GM23338 (cell line): ENCODE measurements around the gene RPS6KA5. TPM values are rescaled to one million over a fixed set of nuclear protein-coding genes. Genes with fewer than 3 reads are reported as not detected.

Experiments used
- ATAC-seq: fragments of 200-7000 bp; cut with Tn5 transposase; 3 replicates; pipeline ENCODE4 v1.9.1; 2020
- DNase-seq: peaks from one replicate; pipeline ENCODE4 v3.0.0-alpha.2; 2015; ENCODE audit warnings: low spot score
- H2AFZ ChIP-seq: fragments of 200-600 bp; sonication (generic); 2 replicates; pipeline ENCODE4 v1.8.0; 2016; ENCODE audit warnings: antibody characterized with exemption, mild to moderate bottlenecking, moderate library complexity
- H3F3A ChIP-seq: fragments of 200-600 bp; sonication (generic); replicated peaks from 2 replicates; pipeline ENCODE4 v1.8.0; 2017; ENCODE audit warnings: antibody characterized with exemption, mixed run types, low read depth
- H3K27ac ChIP-seq: fragments of 200-600 bp; sonication (generic); 2 replicates; pipeline ENCODE4 v1.6.1; 2016; ENCODE audit warnings: low read depth
- H3K27me3 ChIP-seq: fragments of 200-600 bp; sonication (generic); 2 replicates; pipeline ENCODE4 v1.8.0; 2016; ENCODE audit warnings: mild to moderate bottlenecking, mixed run types, moderate library complexity; ENCODE audit not compliant: insufficient read depth
- H3K36me3 ChIP-seq: fragments of 200-600 bp; sonication (generic); 2 replicates; pipeline ENCODE4 v1.8.0; 2016; ENCODE audit warnings: mild to moderate bottlenecking; ENCODE audit not compliant: insufficient read depth
- H3K4me1 ChIP-seq: fragments of 200-600 bp; sonication (generic); 2 replicates; pipeline ENCODE4 v1.8.0; 2016; ENCODE audit warnings: mild to moderate bottlenecking, moderate library complexity; ENCODE audit not compliant: insufficient read depth
- H3K4me2 ChIP-seq: fragments of 200-600 bp; sonication (generic); 2 replicates; pipeline ENCODE4 v1.7.1; 2017; ENCODE audit warnings: mixed run types
- H3K4me3 ChIP-seq: fragments of 200-600 bp; sonication (generic); 2 replicates; pipeline ENCODE4 v1.6.1; 2016; ENCODE audit warnings: mixed run types
- H3K79me2 ChIP-seq: fragments of 200-600 bp; sonication (generic); replicated peaks from 2 replicates; pipeline ENCODE4 v1.8.0; 2017; ENCODE audit warnings: mild to moderate bottlenecking; ENCODE audit not compliant: insufficient read depth
- H3K9me2 ChIP-seq: fragments of 200-600 bp; sonication (generic); 2 replicates; pipeline ENCODE4 v1.8.0; 2017; ENCODE audit not compliant: insufficient read depth
- H4K20me1 ChIP-seq: fragments of 200-600 bp; sonication (generic); replicated peaks from 2 replicates; pipeline ENCODE4 v1.8.0; 2017; ENCODE audit warnings: mild to moderate bottlenecking; ENCODE audit not compliant: insufficient read depth
- H3K27ac Mint-ChIP-seq: 2 replicates; pipeline ENCODE4 v1.8.0; 2020; ENCODE audit warnings: inconsistent platforms, mild to moderate bottlenecking, moderate library complexity, mixed read lengths
- H3K27me3 Mint-ChIP-seq: 3 replicates; pipeline ENCODE4 v1.8.0; 2022; ENCODE audit warnings: low read depth, mild to moderate bottlenecking, moderate library complexity, mixed read lengths, inconsistent platforms; ENCODE audit not compliant: insufficient read depth, poor library complexity
- H3K36me3 Mint-ChIP-seq: 3 replicates; pipeline ENCODE4 v1.8.0; 2021; ENCODE audit warnings: low read depth, mild to moderate bottlenecking, inconsistent platforms, moderate library complexity, mixed read lengths
- H3K4me1 Mint-ChIP-seq: 3 replicates; pipeline ENCODE4 v1.8.0; 2020; ENCODE audit warnings: mild to moderate bottlenecking, inconsistent platforms, mixed read lengths
- H3K4me3 Mint-ChIP-seq: 3 replicates; pipeline ENCODE4 v1.8.0; 2021; ENCODE audit warnings: moderate library complexity, mild to moderate bottlenecking, inconsistent platforms, mixed read lengths
- H3K9me3 Mint-ChIP-seq: 3 replicates; pipeline ENCODE4 v1.8.0; 2020; ENCODE audit warnings: moderate library complexity, mild to moderate bottlenecking, inconsistent platforms, mixed read lengths
- CREB1 ChIP-seq: fragments of 250-450 bp; sonication (Bioruptor Pico); IDR thresholded peaks from 2 replicates; pipeline ENCODE4 v1.5.0; 2020; ENCODE audit warnings: low read depth, mild to moderate bottlenecking, moderate library complexity
- EZH2 ChIP-seq: fragments of 200-600 bp; sonication (generic); IDR thresholded peaks from one replicate; pipeline ENCODE4 v1.8.0; 2017; ENCODE audit warnings: antibody characterized with exemption, mild to moderate bottlenecking, low read depth; ENCODE audit not compliant: unreplicated experiment
- EZH2phosphoT487 ChIP-seq: fragments of 200-600 bp; sonication (generic); IDR thresholded peaks from one replicate; pipeline ENCODE4 v1.8.1; 2018; ENCODE audit warnings: antibody characterized with exemption; ENCODE audit not compliant: unreplicated experiment
- JUNB ChIP-seq: IDR thresholded peaks from one replicate; pipeline ENCODE4 v1.6.1; 2016; ENCODE audit warnings: antibody characterized with exemption; ENCODE audit not compliant: unreplicated experiment
- NANOG ChIP-seq: IDR thresholded peaks from 2 replicates; pipeline ENCODE4 v1.6.1; 2016; ENCODE audit warnings: antibody characterized with exemption, borderline replicate concordance
- POLR2AphosphoS5 ChIP-seq: IDR thresholded peaks from 2 replicates; pipeline ENCODE4 v1.6.1; 2016; ENCODE audit warnings: antibody characterized with exemption, low read depth
- REST ChIP-seq: IDR thresholded peaks from one replicate; pipeline ENCODE4 v1.6.1; 2018; ENCODE audit warnings: antibody characterized with exemption; ENCODE audit not compliant: unreplicated experiment
- STAT1 ChIP-seq: IDR thresholded peaks from one replicate; pipeline ENCODE4 v1.6.1; 2016; ENCODE audit warnings: antibody characterized with exemption; ENCODE audit not compliant: unreplicated experiment
- ZNF114 ChIP-seq: fragments of 250-450 bp; sonication (Bioruptor Pico); IDR thresholded peaks from 2 replicates; pipeline ENCODE4 v1.5.0; 2020; ENCODE audit warnings: mild to moderate bottlenecking, moderate library complexity
- ZNF331 ChIP-seq: fragments of 250-450 bp; sonication (Bioruptor Pico); IDR thresholded peaks from 2 replicates; pipeline ENCODE4 v1.5.0; 2020; ENCODE audit warnings: low read depth, mild to moderate bottlenecking, moderate library complexity
- ZNF462 ChIP-seq: fragments of 250-450 bp; sonication (Bioruptor Pico); IDR thresholded peaks from 2 replicates; pipeline ENCODE4 v1.5.0; 2020; ENCODE audit warnings: mild to moderate bottlenecking, moderate library complexity
- polyA plus RNA-seq: library from polyadenylated mRNA; unstranded; fragments of >200 nt; fragmentation: Nextera tagmentation; extraction: Ambion mirVana; gene quantifications from 2 replicates; pipeline ENCODE4 v1.2.1, GENCODE V29; 2016
- total RNA-seq: library from RNA; depleted of rRNA; stranded (reverse); fragments of >200 nt; shearing (Covaris generic); gene quantifications from 2 replicates; pipeline ENCODE4 v1.2.3, GENCODE V29; 2014
- TF ChIP-seq, protein P1 (sequence below), 2 experiments: fragments of 200-600 bp in 1 of 2; sonication (generic) in 1 of 2; conservative IDR thresholded peaks; 2 replicates each; pipeline versions ENCODE4 v1.5.1 to v1.6.1; 2016 to 2017; ENCODE audit warnings: antibody characterized with exemption in 2 of 2, low read depth in 2 of 2, mild to moderate bottlenecking in 2 of 2, moderate library complexity in 1 of 2
- TF ChIP-seq, protein P2 (sequence below): IDR thresholded peaks from 2 replicates; pipeline ENCODE4 v1.6.1; 2016; ENCODE audit warnings: antibody characterized with exemption

Gene RPS6KA5
- total and polyA plus RNA-seq, 2 experiments from 2014 or later, result 2.1 to 2.4 TPM

DNA sequence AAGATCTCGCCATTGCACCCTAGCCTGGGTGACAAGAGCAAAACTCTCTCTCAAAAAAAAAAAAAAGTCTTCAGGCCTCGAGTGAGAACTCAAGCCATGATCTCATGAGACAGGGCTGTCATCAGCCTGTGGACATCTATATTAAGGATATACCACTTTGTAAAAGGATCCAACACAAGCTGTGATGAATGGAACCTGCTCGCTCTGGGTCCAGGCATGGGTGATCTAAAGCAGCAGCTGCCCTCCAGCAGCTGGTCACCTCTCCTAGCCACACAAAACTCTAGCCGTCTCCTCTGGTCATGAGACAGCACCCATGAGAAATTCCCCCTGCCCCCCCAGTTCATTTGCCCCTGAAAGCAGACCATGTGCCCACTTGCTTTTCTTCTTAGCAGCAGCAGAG, 34.3 kb upstream of the RPS6KA5 start:
- H3K9me2 ChIP-seq, result no peaks in the 10 kb centered on the region

More for the DNA sequence above, 34.3 kb upstream of the RPS6KA5 start:
- Mint-ChIP-seq H3K4me3 (no peak overlapping the region), H3K27me3 (no peaks in the 10 kb centered on the region), H3K4me1 (no peaks in the 10 kb centered on the region), H3K9me3 (no peaks in the 10 kb centered on the region), H3K36me3 (no peaks in the 10 kb centered on the region), H3K27ac (no peak overlapping the region)
- Histone ChIP-seq H2AFZ (no peak overlapping the region), H3K27ac (no peak overlapping the region), H4K20me1 (no peaks in the 10 kb centered on the region), H3K27me3 (no peaks in the 10 kb centered on the region), H3K36me3 (no peaks in the 10 kb centered on the region), H3F3A (no peaks in the 10 kb centered on the region), H3K79me2 (no peaks in the 10 kb centered on the region), H3K4me2 (no peak overlapping the region), H3K4me3 (no peak overlapping the region), H3K4me1 (no peaks in the 10 kb centered on the region)
- DNase-seq (no peak), ATAC-seq (no peak)
- TF ChIP-seq ZNF462 (no peak), REST (no peak), ZNF331 (CRISPR knock-in tag) (no peak), JUNB (no peak), POLR2AphosphoS5 (no peak), ZNF114 (CRISPR knock-in tag) (no peak), STAT1 (no peak), EZH2phosphoT487 (no peak), EZH2 (no peak), CREB1 (no peak), NANOG (no peak)
- TF ChIP-seq, protein P1, sequence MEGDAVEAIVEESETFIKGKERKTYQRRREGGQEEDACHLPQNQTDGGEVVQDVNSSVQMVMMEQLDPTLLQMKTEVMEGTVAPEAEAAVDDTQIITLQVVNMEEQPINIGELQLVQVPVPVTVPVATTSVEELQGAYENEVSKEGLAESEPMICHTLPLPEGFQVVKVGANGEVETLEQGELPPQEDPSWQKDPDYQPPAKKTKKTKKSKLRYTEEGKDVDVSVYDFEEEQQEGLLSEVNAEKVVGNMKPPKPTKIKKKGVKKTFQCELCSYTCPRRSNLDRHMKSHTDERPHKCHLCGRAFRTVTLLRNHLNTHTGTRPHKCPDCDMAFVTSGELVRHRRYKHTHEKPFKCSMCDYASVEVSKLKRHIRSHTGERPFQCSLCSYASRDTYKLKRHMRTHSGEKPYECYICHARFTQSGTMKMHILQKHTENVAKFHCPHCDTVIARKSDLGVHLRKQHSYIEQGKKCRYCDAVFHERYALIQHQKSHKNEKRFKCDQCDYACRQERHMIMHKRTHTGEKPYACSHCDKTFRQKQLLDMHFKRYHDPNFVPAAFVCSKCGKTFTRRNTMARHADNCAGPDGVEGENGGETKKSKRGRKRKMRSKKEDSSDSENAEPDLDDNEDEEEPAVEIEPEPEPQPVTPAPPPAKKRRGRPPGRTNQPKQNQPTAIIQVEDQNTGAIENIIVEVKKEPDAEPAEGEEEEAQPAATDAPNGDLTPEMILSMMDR (conservative IDR thresholded peaks at IDR 0.05; ENCODE audit: low read depth in 2 of 2), result no peak
- TF ChIP-seq, protein P2, sequence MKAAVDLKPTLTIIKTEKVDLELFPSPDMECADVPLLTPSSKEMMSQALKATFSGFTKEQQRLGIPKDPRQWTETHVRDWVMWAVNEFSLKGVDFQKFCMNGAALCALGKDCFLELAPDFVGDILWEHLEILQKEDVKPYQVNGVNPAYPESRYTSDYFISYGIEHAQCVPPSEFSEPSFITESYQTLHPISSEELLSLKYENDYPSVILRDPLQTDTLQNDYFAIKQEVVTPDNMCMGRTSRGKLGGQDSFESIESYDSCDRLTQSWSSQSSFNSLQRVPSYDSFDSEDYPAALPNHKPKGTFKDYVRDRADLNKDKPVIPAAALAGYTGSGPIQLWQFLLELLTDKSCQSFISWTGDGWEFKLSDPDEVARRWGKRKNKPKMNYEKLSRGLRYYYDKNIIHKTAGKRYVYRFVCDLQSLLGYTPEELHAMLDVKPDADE, result no peak
